H9 (cell line): ENCODE results near the gene GPC3. TPM values are rescaled to one million over a fixed set of nuclear protein-coding genes. Genes with fewer than 3 reads are reported as not detected.

Experiments used
- DNase-seq: peaks from one replicate; pipeline ENCODE4 v3.0.0-alpha.2; 2017
- H2AFZ ChIP-seq: one replicate; pipeline ENCODE4 v1.6.1; 2013; ENCODE audit warnings: mild to moderate bottlenecking, low read length, control low read depth, moderate library complexity
- H2AK5ac ChIP-seq: 2 replicates; pipeline ENCODE4 v1.6.1; 2013; ENCODE audit warnings: low read length, control low read depth, mixed read lengths; ENCODE audit not compliant: insufficient read length
- H2BK120ac ChIP-seq: one replicate; pipeline ENCODE4 v1.6.1; 2013; ENCODE audit warnings: low read depth, mild to moderate bottlenecking, low read length, control low read depth, inconsistent platforms; ENCODE audit not compliant: poor library complexity, severe bottlenecking
- H2BK12ac ChIP-seq: 2 replicates; pipeline ENCODE4 v1.6.1; 2013; ENCODE audit warnings: low read length, control low read depth, mixed read lengths, low read depth; ENCODE audit not compliant: insufficient read length
- H2BK15ac ChIP-seq: 2 replicates; pipeline ENCODE4 v1.6.1; 2013; ENCODE audit warnings: low read depth, low read length, control low read depth
- H2BK20ac ChIP-seq: one replicate; pipeline ENCODE4 v1.6.1; 2013; ENCODE audit warnings: low read depth, mild to moderate bottlenecking, low read length, control low read depth, inconsistent platforms; ENCODE audit not compliant: poor library complexity, severe bottlenecking
- H2BK5ac ChIP-seq: 2 replicates; pipeline ENCODE4 v1.6.1; 2013; ENCODE audit warnings: low read length, control low read depth, mixed read lengths; ENCODE audit not compliant: insufficient read length
- H3K14ac ChIP-seq: 2 replicates; pipeline ENCODE4 v1.6.1; 2013; ENCODE audit warnings: low read length, control low read depth; ENCODE audit not compliant: insufficient read depth
- H3K18ac ChIP-seq: 2 replicates; pipeline ENCODE4 v1.6.1; 2013; ENCODE audit warnings: low read depth, mild to moderate bottlenecking, mixed read lengths, low read length, control low read depth; ENCODE audit not compliant: insufficient read length
- H3K23ac ChIP-seq: 2 replicates; pipeline ENCODE4 v1.6.1; 2013; ENCODE audit warnings: low read length, control low read depth, mixed read lengths, low read depth; ENCODE audit not compliant: insufficient read length
- H3K23me2 ChIP-seq: 2 replicates; pipeline ENCODE4 v1.6.1; 2013; ENCODE audit warnings: low read depth, mild to moderate bottlenecking, mixed read lengths, low read length, control low read depth; ENCODE audit not compliant: insufficient read length, poor library complexity, severe bottlenecking
- H3K27ac ChIP-seq: 2 replicates; pipeline ENCODE4 v1.5.1; 2013; ENCODE audit warnings: low read length, control low read depth, mixed read lengths, low read depth; ENCODE audit not compliant: insufficient read length
- H3K27me3 ChIP-seq: 2 replicates; pipeline ENCODE4 v1.6.1; 2013; ENCODE audit warnings: low read length, control low read depth, inconsistent platforms; ENCODE audit not compliant: insufficient read depth
- H3K4ac ChIP-seq: 2 replicates; pipeline ENCODE4 v1.6.1; 2013; ENCODE audit warnings: low read depth, mild to moderate bottlenecking, control low read depth, inconsistent platforms, low read length, moderate library complexity
- H3K4me1 ChIP-seq: 2 replicates; pipeline ENCODE4 v1.6.1; 2013; ENCODE audit warnings: low read length, control low read depth, inconsistent platforms; ENCODE audit not compliant: insufficient read depth
- H3K4me2 ChIP-seq: 2 replicates; pipeline ENCODE4 v1.6.1; 2013; ENCODE audit warnings: low read length, control low read depth, mixed read lengths; ENCODE audit not compliant: insufficient read length, insufficient read depth
- H3K56ac ChIP-seq: 2 replicates; pipeline ENCODE4 v1.6.1; 2013; ENCODE audit warnings: low read depth, mild to moderate bottlenecking, mixed read lengths, low read length, control low read depth; ENCODE audit not compliant: insufficient read length
- H3K79me1 ChIP-seq: 2 replicates; pipeline ENCODE4 v1.6.1; 2013; ENCODE audit warnings: low read depth, mild to moderate bottlenecking, moderate library complexity, low read length, control low read depth, inconsistent platforms; ENCODE audit not compliant: insufficient read depth, poor library complexity, severe bottlenecking
- H3K79me2 ChIP-seq: 2 replicates; pipeline ENCODE4 v1.6.1; 2013; ENCODE audit warnings: low read length, control low read depth, inconsistent platforms; ENCODE audit not compliant: insufficient read depth
- H3K9ac ChIP-seq: 2 replicates; pipeline ENCODE4 v1.6.1; 2013; ENCODE audit warnings: low read length, control low read depth, mixed read lengths; ENCODE audit not compliant: insufficient read length; ENCODE audit errors: extremely low read depth
- H3K9me3 ChIP-seq: one replicate; pipeline ENCODE4 v1.6.1; 2013; ENCODE audit warnings: low read depth, low read length, inconsistent platforms; ENCODE audit not compliant: control insufficient read depth
- H3T11ph ChIP-seq: one replicate; pipeline ENCODE4 v1.6.1; 2013; ENCODE audit warnings: mild to moderate bottlenecking, low read length, control low read depth, inconsistent platforms
- H4K20me1 ChIP-seq: one replicate; pipeline ENCODE4 v1.6.1; 2013; ENCODE audit not compliant: control insufficient read depth, insufficient read length, insufficient read depth
- H4K5ac ChIP-seq: 2 replicates; pipeline ENCODE4 v1.6.1; 2013; ENCODE audit warnings: low read depth, mild to moderate bottlenecking, mixed read lengths, low read length, control low read depth; ENCODE audit not compliant: insufficient read length
- H4K8ac ChIP-seq: replicated peaks from 2 replicates; pipeline ENCODE4 v1.6.1; 2013; ENCODE audit warnings: low read length, control low read depth, mixed read lengths, low read depth; ENCODE audit not compliant: insufficient read length
- H4K91ac ChIP-seq: 2 replicates; pipeline ENCODE4 v1.6.1; 2013; ENCODE audit warnings: low read depth, mild to moderate bottlenecking, moderate library complexity, mixed read lengths, low read length, control low read depth; ENCODE audit not compliant: insufficient read length
- H3K27ac Mint-ChIP-seq, 3 experiments: 2 replicates in 2 of 3; 3 replicates in 1 of 3; pipeline ENCODE4 v1.8.0; 2020 to 2021; ENCODE audit warnings: mixed read lengths in 3 of 3, mild to moderate bottlenecking in 1 of 3, moderate library complexity in 1 of 3
- H3K27me3 Mint-ChIP-seq: 2 replicates; pipeline ENCODE4 v1.8.0; 2021; ENCODE audit warnings: low read depth, mild to moderate bottlenecking, moderate library complexity, mixed read lengths
- H3K36me3 Mint-ChIP-seq, 3 experiments: 2 replicates in 2 of 3; 3 replicates in 1 of 3; pipeline ENCODE4 v1.8.0; 2020 to 2021; ENCODE audit warnings: low read depth in 3 of 3, mixed read lengths in 3 of 3; ENCODE audit not compliant: insufficient read depth in 1 of 3
- H3K4me1 Mint-ChIP-seq, 2 experiments: 2 replicates each; pipeline ENCODE4 v1.8.0; 2020; ENCODE audit warnings: mixed read lengths in 2 of 2
- H3K4me3 Mint-ChIP-seq, 2 experiments: 2 replicates in 1 of 2; 3 replicates in 1 of 2; pipeline ENCODE4 v1.8.0; 2020 to 2021; ENCODE audit warnings: mild to moderate bottlenecking in 2 of 2, mixed read lengths in 2 of 2, moderate library complexity in 1 of 2
- H3K9me3 Mint-ChIP-seq, 2 experiments: 2 replicates in 1 of 2; 3 replicates in 1 of 2; pipeline ENCODE4 v1.8.0; 2020; ENCODE audit warnings: mild to moderate bottlenecking in 2 of 2, mixed read lengths in 2 of 2, moderate library complexity in 1 of 2
- WGBS: extraction: QIAGEN DNeasy Blood & Tissue Kit; methylation state at CpG from one replicate; pipeline ENCODE4 v1.1.7; 2013; ENCODE audit warnings: missing lambda C conversion rate, low lambda C conversion rate, mixed read lengths; ENCODE audit not compliant: insufficient read length; ENCODE audit errors: extremely low coverage; 5-methylcytosine and 5-hydroxymethylcytosine counted together
- total RNA-seq: library from RNA; stranded (reverse); gene quantifications from 2 replicates; pipeline ENCODE4 v1.2.1, GENCODE V29; 2021
- TF ChIP-seq, protein P1 (sequence below): fragments of 200-600 bp; sonication (generic); conservative IDR thresholded peaks from 3 replicates; pipeline ENCODE4 v1.8.0; 2021; ENCODE audit warnings: antibody characterized with exemption, mild to moderate bottlenecking

The GPC3 gene
- total RNA-seq, 1 experiment from 2014 or later, result 108 TPM

GRCh38 chrX:133649651-133650050 lies 335.7 kb downstream of the GPC3 start:
- Histone ChIP-seq H3K14ac (no peak overlapping the region), H3K27me3 (no peaks in the 10 kb centered on the region), H3K4me2 (no peak overlapping the region), H3K9me3 (no peaks in the 10 kb centered on the region), H4K8ac (no peak overlapping the region), H2BK15ac (no peak overlapping the region), H3T11ph (no peak overlapping the region), H3K4ac (no peak overlapping the region), H3K9ac (no peak overlapping the region), H3K18ac (no peak overlapping the region), H4K91ac (no peak overlapping the region), H3K23me2 (no peaks in the 10 kb centered on the region), H2AK5ac (no peak overlapping the region), H4K20me1 (no peaks in the 10 kb centered on the region), H3K4me1 (peaks cover 14% of the 10 kb centered on the region; the same call in 1 of the 2 replicates), H4K5ac (no peak overlapping the region), H2BK5ac (no peak overlapping the region), H2AFZ (no peak overlapping the region), H3K56ac (no peak overlapping the region), H2BK12ac (no peak overlapping the region), H3K23ac (no peak overlapping the region), H3K27ac (peak overlapping the region; percentile 16), H2BK120ac (no peak overlapping the region), H3K79me1 (no peaks in the 10 kb centered on the region), H2BK20ac (no peak overlapping the region), H3K79me2 (no peaks in the 10 kb centered on the region)
- Mint-ChIP-seq H3K4me3 (no peak overlapping the region), H3K27me3 (no peaks in the 10 kb centered on the region), H3K36me3 (peaks cover 0 to 4% (median 0%) of the 10 kb centered on the region in 3 experiments; a peak in 1 of 7 replicates), H3K4me1 (peaks cover 64 to 70% of the 10 kb centered on the region in 2 experiments), H3K9me3 (no peaks in the 10 kb centered on the region), H3K27ac (peak overlapping the region; percentile 80 to 96 (median 86))
- DNase-seq, result peak; percentile 74
- WGBS, result no CpG with 5 or more reads among the region's 1 CpG
- TF ChIP-seq, protein P1, sequence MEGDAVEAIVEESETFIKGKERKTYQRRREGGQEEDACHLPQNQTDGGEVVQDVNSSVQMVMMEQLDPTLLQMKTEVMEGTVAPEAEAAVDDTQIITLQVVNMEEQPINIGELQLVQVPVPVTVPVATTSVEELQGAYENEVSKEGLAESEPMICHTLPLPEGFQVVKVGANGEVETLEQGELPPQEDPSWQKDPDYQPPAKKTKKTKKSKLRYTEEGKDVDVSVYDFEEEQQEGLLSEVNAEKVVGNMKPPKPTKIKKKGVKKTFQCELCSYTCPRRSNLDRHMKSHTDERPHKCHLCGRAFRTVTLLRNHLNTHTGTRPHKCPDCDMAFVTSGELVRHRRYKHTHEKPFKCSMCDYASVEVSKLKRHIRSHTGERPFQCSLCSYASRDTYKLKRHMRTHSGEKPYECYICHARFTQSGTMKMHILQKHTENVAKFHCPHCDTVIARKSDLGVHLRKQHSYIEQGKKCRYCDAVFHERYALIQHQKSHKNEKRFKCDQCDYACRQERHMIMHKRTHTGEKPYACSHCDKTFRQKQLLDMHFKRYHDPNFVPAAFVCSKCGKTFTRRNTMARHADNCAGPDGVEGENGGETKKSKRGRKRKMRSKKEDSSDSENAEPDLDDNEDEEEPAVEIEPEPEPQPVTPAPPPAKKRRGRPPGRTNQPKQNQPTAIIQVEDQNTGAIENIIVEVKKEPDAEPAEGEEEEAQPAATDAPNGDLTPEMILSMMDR, result peak; percentile 50; the same call in 2 of the 3 replicates
